Measurements from ENCODE around the gene PRMT2. TPM values are rescaled to one million over a fixed set of nuclear protein-coding genes. Genes with fewer than 3 reads are reported as not detected.
"Not testable (repeated sequence)": the region's sequence is repeated elsewhere in the genome, so short reads cannot be mapped to it uniquely, and the experiment has no call there.

PRMT2 gene
- polyA plus RNA-seq, 1 experiment, result 241 TPM

DNA sequence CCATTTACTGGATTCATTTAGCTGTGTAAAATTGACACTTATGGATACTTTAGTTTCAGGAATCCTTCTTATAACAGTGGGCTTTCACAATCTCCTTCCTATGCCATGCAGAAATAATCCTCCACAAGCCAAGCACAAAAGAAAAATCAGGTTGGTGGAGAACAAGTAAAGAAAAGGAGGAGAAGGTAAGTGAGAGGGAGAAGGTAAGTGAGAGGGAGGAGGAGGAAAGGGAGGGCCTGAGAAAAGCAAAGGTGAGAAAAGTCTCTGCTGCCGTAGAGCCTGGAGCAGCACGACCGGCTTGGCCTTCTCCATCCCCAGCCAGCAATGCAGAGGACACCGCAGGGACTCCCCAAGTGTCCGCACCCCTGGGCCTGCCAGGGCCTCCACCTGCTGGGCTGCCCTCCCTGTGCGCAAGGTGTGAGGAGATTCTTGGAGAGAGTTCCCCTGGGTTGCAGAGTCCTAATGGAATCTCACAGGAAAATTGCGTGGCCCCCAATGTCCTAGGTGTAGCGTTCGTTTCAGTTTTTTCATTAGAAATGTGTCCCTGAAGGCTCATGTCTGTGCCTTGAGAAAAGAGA, 39.0 kb downstream of the PRMT2 start:
- Histone ChIP-seq H3K36me3 (ENCODE audit: control insufficient read depth, insufficient read depth, low read length) (no peaks in the 10 kb centered on the region), H3K4me3 (ENCODE audit: low read depth, low read length) (no peak overlapping the region), H3K27me3 (ENCODE audit: control insufficient read depth, insufficient read depth, low read length) (no peaks in the 10 kb centered on the region; the same call in 1 of the 2 replicates)
- TF ChIP-seq CTCF (IDR thresholded peaks at IDR 0.05; ENCODE audit: insufficient read depth, low read depth, low read length), result no peak
- no peak for DNase-seq (ENCODE audit: low read depth)
- ChIA-PET CTCF (no interaction called here), POLR2A (interaction anchor here (0.6 kb wide), 1 partner anchor 39 kb away, joined by 3 read pairs; no protein-coding TSS in a partner anchor)

DNA sequence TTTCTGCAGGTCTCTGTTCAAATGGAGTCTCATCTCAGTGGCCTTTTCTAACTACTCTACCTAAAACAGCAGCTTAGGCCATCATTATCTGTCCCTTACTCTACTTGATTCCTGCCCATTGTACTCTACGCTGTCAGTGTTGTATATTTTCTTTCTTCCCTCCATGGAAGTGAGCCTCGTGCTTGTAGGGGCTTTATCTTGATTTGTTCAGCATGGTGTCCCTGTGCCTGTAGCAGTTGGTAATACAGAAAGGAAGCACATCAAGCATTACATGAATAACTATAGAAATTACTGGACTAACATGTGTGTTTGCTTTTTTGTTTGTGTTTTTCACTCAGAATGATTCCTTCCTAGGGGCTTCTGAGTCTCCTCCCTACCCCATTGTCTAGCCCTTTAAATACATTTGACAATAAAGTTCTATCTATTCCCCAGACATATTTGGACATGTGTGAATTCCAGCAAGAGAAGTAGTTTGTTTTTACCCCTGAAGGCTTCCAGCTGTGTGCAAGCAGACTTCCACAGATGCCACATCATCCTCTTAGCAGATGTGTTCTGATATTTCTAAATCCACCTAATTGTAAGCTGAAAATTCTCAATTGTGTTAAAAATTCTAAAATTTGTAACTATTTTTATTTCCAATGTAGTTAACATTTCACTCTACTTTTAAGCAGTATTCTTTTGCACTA, 40.3 kb downstream of the PRMT2 start:
- ChIA-PET POLR2A (no interaction called here), CTCF (no interaction called here)
- H3K36me3 ChIP-seq (ENCODE audit: control insufficient read depth, insufficient read depth, low read length), result no peaks in the 10 kb centered on the region
- DNase-seq (ENCODE audit: low read depth), result no peak
- no peak overlapping the region for H3K4me3 ChIP-seq (ENCODE audit: low read depth, low read length)
- no peaks in the 10 kb centered on the region for H3K27me3 ChIP-seq (ENCODE audit: control insufficient read depth, insufficient read depth, low read length)
- TF ChIP-seq CTCF (IDR thresholded peaks at IDR 0.05; ENCODE audit: insufficient read depth, low read depth, low read length), result no peak

- H3K27me3 ChIP-seq (ENCODE audit: control insufficient read depth, insufficient read depth, low read length); POLR2A ChIA-PET; DNase-seq (ENCODE audit: low read depth); H3K4me3 ChIP-seq (ENCODE audit: low read depth, low read length); H3K36me3 ChIP-seq (ENCODE audit: control insufficient read depth, insufficient read depth, low read length); CTCF ChIA-PET: not testable (repeated sequence)
These were observed 41.1 kb downstream of the PRMT2 start for GRCh38 chr21:46676542-46676941.

DNA sequence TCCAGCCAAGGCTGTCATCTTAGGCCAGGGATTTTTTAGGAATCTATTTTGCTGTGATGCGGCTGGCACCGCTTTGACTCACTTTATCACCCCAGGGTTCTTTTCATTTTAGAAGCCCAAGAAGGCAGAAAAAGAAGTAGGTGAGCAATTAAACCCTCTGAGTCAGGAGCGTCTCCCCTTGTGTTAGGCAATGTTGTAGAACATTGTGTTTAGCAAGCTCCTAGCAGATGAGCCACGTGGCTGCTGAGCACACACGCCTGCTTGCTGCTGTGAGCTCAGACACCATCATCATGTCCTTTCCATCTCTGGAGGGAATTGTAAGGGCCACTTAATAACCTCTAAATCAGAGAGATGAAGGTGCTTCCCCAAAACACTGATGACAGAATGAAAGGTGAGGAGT, 46.1 kb downstream of the PRMT2 start:
- H3K4me3 ChIP-seq (ENCODE audit: low read depth, low read length); H3K27me3 ChIP-seq (ENCODE audit: control insufficient read depth, insufficient read depth, low read length); H3K36me3 ChIP-seq (ENCODE audit: control insufficient read depth, insufficient read depth, low read length); POLR2A ChIA-PET; CTCF ChIA-PET: not testable (repeated sequence)
- DNase-seq (ENCODE audit: low read depth), result peak; percentile 42

- H3K27me3 ChIP-seq (ENCODE audit: control insufficient read depth, insufficient read depth, low read length); H3K4me3 ChIP-seq (ENCODE audit: low read depth, low read length); POLR2A ChIA-PET; DNase-seq (ENCODE audit: low read depth); CTCF ChIA-PET; H3K36me3 ChIP-seq (ENCODE audit: control insufficient read depth, insufficient read depth, low read length): not testable (repeated sequence)
These were observed 63.2 kb downstream of the PRMT2 start for GRCh38 chr21:46698652-46699051.

GRCh38 chr21:46699104-46699503, 63.6 kb downstream of the PRMT2 start:
- CTCF ChIA-PET; H3K36me3 ChIP-seq (ENCODE audit: control insufficient read depth, insufficient read depth, low read length); POLR2A ChIA-PET; H3K4me3 ChIP-seq (ENCODE audit: low read depth, low read length); H3K27me3 ChIP-seq (ENCODE audit: control insufficient read depth, insufficient read depth, low read length); DNase-seq (ENCODE audit: low read depth): not testable (repeated sequence)

Other genes with a start within 250 kb of the PRMT2 start
- 13.2 and 18.7 TPM in 2 replicates for gene DIP2A, start 176.8 kb upstream of the PRMT2 start, polyA plus RNA-seq (2011; rRNA removed)
- gene S100B, start 30.6 kb upstream of the PRMT2 start, polyA plus RNA-seq (2011; rRNA removed), result not detected in 2 replicates